ENCODE results near the gene SLC35A2. TPM values are rescaled to one million over a fixed set of nuclear protein-coding genes. Genes with fewer than 3 reads are reported as not detected.
"Not testable (repeated sequence)": the region's sequence is repeated elsewhere in the genome, so short reads cannot be mapped to it uniquely, and the experiment has no call there.

Gene SLC35A2
- total RNA-seq, 2 experiments from 2014 or later: 12.7 to 14.1 TPM

GRCh38 chrX:48891402-48892288, 19.8 kb downstream of the SLC35A2 start:
- peaks cover 4% of the 10 kb centered on the region for H3K36me3 Mint-ChIP-seq
- H3K27ac Mint-ChIP-seq: peak overlapping the region; percentile 54
- H3K27me3 Mint-ChIP-seq: peaks cover 4% of the 10 kb centered on the region
- POLR2A ChIA-PET: interaction anchor here (0.6 to 1.9 kb wide), 6 partner anchors 20 to 352 kb away, joined by 3 to 9 read pairs (median 4); partner anchors contain the start of genes SLC35A2 and SUV39H1
- no peaks in the 10 kb centered on the region for H3K9me3 Mint-ChIP-seq
- H3K4me3 Mint-ChIP-seq: peak overlapping the region; percentile 95
- peaks cover 16% of the 10 kb centered on the region for H3K4me1 Mint-ChIP-seq
- DNase-seq (peak; percentile 80), ATAC-seq (ENCODE audit: low read depth) (peak; percentile 88)

- no peaks in the 10 kb centered on the region for H3K9me3 Mint-ChIP-seq
- peaks cover 13% of the 10 kb centered on the region for H3K4me1 Mint-ChIP-seq
- H3K4me3 Mint-ChIP-seq: peak overlapping the region; percentile 95
- peaks cover 4% of the 10 kb centered on the region for H3K27me3 Mint-ChIP-seq
- peaks cover 4% of the 10 kb centered on the region for H3K36me3 Mint-ChIP-seq
- DNase-seq: no peak
- ATAC-seq (ENCODE audit: low read depth): peak; percentile 14
- POLR2A ChIA-PET: interaction anchor here (0.9 to 1.9 kb wide), 5 partner anchors 21 to 351 kb away, joined by 3 to 9 read pairs (median 3); partner anchors contain the start of gene SLC35A2
- peak overlapping the region; percentile 86 for H3K27ac Mint-ChIP-seq
Observed at GRCh38 chrX:48890934-48891401, 20.5 kb downstream of the SLC35A2 start.

- peaks cover 12% of the 10 kb centered on the region for H3K4me1 Mint-ChIP-seq
- H3K36me3 Mint-ChIP-seq: peaks cover 3% of the 10 kb centered on the region
- peaks cover 4% of the 10 kb centered on the region for H3K27me3 Mint-ChIP-seq
- H3K4me3 Mint-ChIP-seq: peak overlapping the region; percentile 95
- no peaks in the 10 kb centered on the region for H3K9me3 Mint-ChIP-seq
- no peak for ATAC-seq (ENCODE audit: low read depth)
- DNase-seq: no peak
- POLR2A ChIA-PET: interaction anchor here (1.0 to 1.9 kb wide), 2 partner anchors 47 to 48 kb away, joined by 3 to 5 read pairs; no protein-coding TSS in a partner anchor
- peak overlapping the region; percentile 86 for H3K27ac Mint-ChIP-seq
Observed at GRCh38 chrX:48890296-48890925, 21.0 kb downstream of the SLC35A2 start.

- H3K4me3 Mint-ChIP-seq; H3K4me1 Mint-ChIP-seq; H3K27ac Mint-ChIP-seq; ATAC-seq (ENCODE audit: low read depth); H3K27me3 Mint-ChIP-seq; H3K36me3 Mint-ChIP-seq; POLR2A ChIA-PET; H3K9me3 Mint-ChIP-seq; DNase-seq: not testable (repeated sequence)
Observed at GRCh38 chrX:48886586-48886985, 24.9 kb downstream of the SLC35A2 start.

- Mint-ChIP-seq H3K9me3 (no peaks in the 10 kb centered on the region), H3K27me3 (peaks cover 2% of the 10 kb centered on the region), H3K4me1 (no peaks in the 10 kb centered on the region), H3K4me3 (no peak overlapping the region), H3K27ac (no peak overlapping the region), H3K36me3 (no peaks in the 10 kb centered on the region)
- DNase-seq (no peak), ATAC-seq (ENCODE audit: low read depth) (no peak)
- POLR2A ChIA-PET: no interaction called here
Observed at GRCh38 chrX:48883729-48884128, 27.7 kb downstream of the SLC35A2 start.

- POLR2A ChIA-PET; DNase-seq; H3K9me3 Mint-ChIP-seq; H3K4me3 Mint-ChIP-seq; H3K36me3 Mint-ChIP-seq; H3K27me3 Mint-ChIP-seq; ATAC-seq (ENCODE audit: low read depth); H3K4me1 Mint-ChIP-seq; H3K27ac Mint-ChIP-seq: not testable (repeated sequence)
Observed at GRCh38 chrX:48876944-48877343, 34.5 kb downstream of the SLC35A2 start.

- H3K36me3 Mint-ChIP-seq; POLR2A ChIA-PET; H3K4me3 Mint-ChIP-seq; ATAC-seq (ENCODE audit: low read depth); H3K4me1 Mint-ChIP-seq; H3K27ac Mint-ChIP-seq; DNase-seq; H3K9me3 Mint-ChIP-seq; H3K27me3 Mint-ChIP-seq: not testable (repeated sequence)
Observed at GRCh38 chrX:48872017-48872416, 39.4 kb downstream of the SLC35A2 start.

- Mint-ChIP-seq H3K9me3 (no peaks in the 10 kb centered on the region), H3K27me3 (peaks cover under 1% of the 10 kb centered on the region), H3K4me3 (no peak overlapping the region), H3K36me3 (no peaks in the 10 kb centered on the region), H3K4me1 (no peaks in the 10 kb centered on the region), H3K27ac (no peak overlapping the region)
- ATAC-seq (ENCODE audit: low read depth) (no peak), DNase-seq (no peak)
- POLR2A ChIA-PET: no interaction called here
Observed at GRCh38 chrX:48864210-48864609, 47.2 kb downstream of the SLC35A2 start.

- Mint-ChIP-seq H3K36me3 (no peaks in the 10 kb centered on the region), H3K4me3 (no peak overlapping the region), H3K27ac (no peak overlapping the region), H3K9me3 (no peaks in the 10 kb centered on the region), H3K27me3 (peaks cover 9% of the 10 kb centered on the region), H3K4me1 (peaks cover 6% of the 10 kb centered on the region)
- no peak for DNase-seq
- POLR2A ChIA-PET: no interaction called here
- ATAC-seq (ENCODE audit: low read depth): no peak
Observed at GRCh38 chrX:48854898-48855297, 56.5 kb downstream of the SLC35A2 start.

GRCh38 chrX:48854121-48854804, 57.2 kb downstream of the SLC35A2 start:
- ATAC-seq (ENCODE audit: low read depth); H3K4me1 Mint-ChIP-seq; POLR2A ChIA-PET; DNase-seq; H3K9me3 Mint-ChIP-seq; H3K36me3 Mint-ChIP-seq; H3K27me3 Mint-ChIP-seq; H3K27ac Mint-ChIP-seq; H3K4me3 Mint-ChIP-seq: not testable (repeated sequence)

GRCh38 chrX:48853494-48853893, 58.0 kb downstream of the SLC35A2 start:
- POLR2A ChIA-PET; ATAC-seq (ENCODE audit: low read depth); H3K4me3 Mint-ChIP-seq; H3K9me3 Mint-ChIP-seq; DNase-seq; H3K27me3 Mint-ChIP-seq; H3K27ac Mint-ChIP-seq; H3K36me3 Mint-ChIP-seq: not testable (repeated sequence)
- peaks cover 10% of the 10 kb centered on the region for H3K4me1 Mint-ChIP-seq

All from activated naive CD8-positive, alpha-beta T cell treated with anti-CD3 and anti-CD28 coated beads, Interleukin-2, amount 10 ng/mL, durations not matched to agents 7 days and 5 days (primary cell).